HEK293 (cell line): ENCODE data around the gene NTN4.

Source experiments
- CTCF ChIA-PET: fragments of 350-600 bp; formaldehyde crosslinking; extraction: SDS; loops from one replicate; lab custom pipeline; 2021; ENCODE audit warnings: antibody characterized with exemption; lab: Yijun Ruan, JAX
- POLR2A ChIA-PET: fragments of 300-600 bp; formaldehyde crosslinking; extraction: SDS; loops from one replicate; lab custom pipeline; 2020; ENCODE audit warnings: antibody characterized with exemption, inconsistent platforms; lab: Yijun Ruan, JAX
- H3K27ac ChIP-seq: fragments of 200-500 bp; sonication (Bioruptor generic); 2 replicates; pipeline ENCODE4 v1.5.1; 2014; ENCODE audit warnings: low read depth, low read length, control low read depth, inconsistent platforms; ENCODE audit errors: extremely low read depth
- H3K36me3 ChIP-seq, 2 experiments: fragments of 200-500 bp in 1 of 2; sonication (Bioruptor generic) in 1 of 2; 1 replicate in 1 of 2; 2 replicates in 1 of 2; pipeline ENCODE4 v1.5.1; 2014 to 2017; ENCODE audit warnings: inconsistent platforms in 2 of 2, low read length in 2 of 2; ENCODE audit not compliant: control insufficient read depth in 2 of 2, insufficient read depth in 1 of 2
- H3K4me1 ChIP-seq: fragments of 200-500 bp; sonication (Bioruptor generic); 2 replicates; pipeline ENCODE4 v1.5.1; 2014; ENCODE audit warnings: mild to moderate bottlenecking, low read length, inconsistent platforms; ENCODE audit not compliant: control insufficient read depth, insufficient read depth
- H3K4me3 ChIP-seq: 2 replicates; pipeline ENCODE4 v1.5.1; 2011; ENCODE audit warnings: low read depth, mild to moderate bottlenecking, control low read depth, low read length, moderate library complexity
- H3K9me3 ChIP-seq: fragments of 200-500 bp; sonication (Bioruptor generic); 2 replicates; pipeline ENCODE4 v1.5.1; 2014; ENCODE audit warnings: low read depth, low read length, inconsistent platforms; ENCODE audit not compliant: control insufficient read depth, insufficient read depth
- EGR2 ChIP-seq: fragments of 450-650 bp; formaldehyde crosslinking; IDR thresholded peaks from 2 replicates; pipeline ENCODE4 v1.5.1; 2016; ENCODE audit warnings: low read depth, missing biosample characterization, missing genetic modification characterization
- HOXC10 ChIP-seq: sonication (generic); formaldehyde crosslinking; IDR thresholded peaks from 2 replicates; pipeline ENCODE4 v1.8.1; 2023; ENCODE audit warnings: mild to moderate bottlenecking, missing genetic modification reagents
- MYNN ChIP-seq: fragments of 450-650 bp; formaldehyde crosslinking; IDR thresholded peaks from 2 replicates; pipeline ENCODE4 v1.5.1; 2016; ENCODE audit warnings: missing biosample characterization, missing genetic modification characterization, borderline replicate concordance
- SP2 ChIP-seq: fragments of 450-650 bp; formaldehyde crosslinking; IDR thresholded peaks from 2 replicates; pipeline ENCODE4 v1.5.1; 2016; ENCODE audit warnings: missing biosample characterization, missing genetic modification characterization
- ZBTB20 ChIP-seq: fragments of 450-650 bp; formaldehyde crosslinking; IDR thresholded peaks from 2 replicates; pipeline ENCODE4 v1.5.1; 2016; ENCODE audit warnings: missing biosample characterization, missing genetic modification characterization
- ZBTB7A ChIP-seq: fragments of 450-650 bp; formaldehyde crosslinking; IDR thresholded peaks from 2 replicates; pipeline ENCODE4 v1.5.1; 2016; ENCODE audit warnings: low read depth, missing biosample characterization, missing genetic modification characterization
- ZFP37 ChIP-seq: fragments of 450-650 bp; formaldehyde crosslinking; IDR thresholded peaks from 2 replicates; pipeline ENCODE4 v1.5.1; 2016; ENCODE audit warnings: missing biosample characterization, missing genetic modification characterization
- ZNF114 ChIP-seq: fragments of 450-650 bp; formaldehyde crosslinking; IDR thresholded peaks from 2 replicates; pipeline ENCODE4 v1.5.0; 2017; ENCODE audit warnings: missing biosample characterization, missing genetic modification characterization
- ZNF169 ChIP-seq: fragments of 450-650 bp; formaldehyde crosslinking; IDR thresholded peaks from 2 replicates; pipeline ENCODE4 v1.5.1; 2016; ENCODE audit warnings: missing biosample characterization, missing genetic modification characterization
- ZNF214 ChIP-seq: fragments of 450-650 bp; formaldehyde crosslinking; IDR thresholded peaks from 2 replicates; pipeline ENCODE4 v1.5.1; 2017; ENCODE audit warnings: missing biosample characterization, mild to moderate bottlenecking, missing genetic modification characterization, borderline replicate concordance
- ZNF548 ChIP-seq: fragments of 450-650 bp; formaldehyde crosslinking; IDR thresholded peaks from 2 replicates; pipeline ENCODE4 v1.5.1; 2016; ENCODE audit warnings: missing biosample characterization, missing genetic modification characterization
- ZNF664 ChIP-seq: fragments of 450-650 bp; formaldehyde crosslinking; IDR thresholded peaks from 2 replicates; pipeline ENCODE4 v1.5.1; 2016; ENCODE audit warnings: missing biosample characterization, missing genetic modification characterization
- ZNF791 ChIP-seq: fragments of 450-650 bp; formaldehyde crosslinking; IDR thresholded peaks from 2 replicates; pipeline ENCODE4 v1.5.1; 2016; ENCODE audit warnings: missing biosample characterization, missing genetic modification characterization
- TF ChIP-seq, protein P1 (sequence below): fragments of 450-650 bp; formaldehyde crosslinking; IDR thresholded peaks from 2 replicates; pipeline ENCODE4 v1.5.1; 2016; ENCODE audit warnings: missing biosample characterization, missing genetic modification characterization
- TF ChIP-seq, protein P2 (sequence below): fragments of 450-650 bp; formaldehyde crosslinking; IDR thresholded peaks from 2 replicates; pipeline ENCODE4 v1.5.1; 2016; ENCODE audit warnings: missing biosample characterization, missing genetic modification characterization
- TF ChIP-seq, protein P3 (sequence below): fragments of 450-650 bp; formaldehyde crosslinking; IDR thresholded peaks from 2 replicates; pipeline ENCODE4 v1.5.1; 2016; ENCODE audit warnings: missing biosample characterization, missing genetic modification characterization
- TF ChIP-seq, protein P4 (sequence below): fragments of 450-650 bp; formaldehyde crosslinking; IDR thresholded peaks from 2 replicates; pipeline ENCODE4 v1.5.1; 2017; ENCODE audit warnings: missing biosample characterization, missing genetic modification characterization

The NTN4 gene

DNA sequence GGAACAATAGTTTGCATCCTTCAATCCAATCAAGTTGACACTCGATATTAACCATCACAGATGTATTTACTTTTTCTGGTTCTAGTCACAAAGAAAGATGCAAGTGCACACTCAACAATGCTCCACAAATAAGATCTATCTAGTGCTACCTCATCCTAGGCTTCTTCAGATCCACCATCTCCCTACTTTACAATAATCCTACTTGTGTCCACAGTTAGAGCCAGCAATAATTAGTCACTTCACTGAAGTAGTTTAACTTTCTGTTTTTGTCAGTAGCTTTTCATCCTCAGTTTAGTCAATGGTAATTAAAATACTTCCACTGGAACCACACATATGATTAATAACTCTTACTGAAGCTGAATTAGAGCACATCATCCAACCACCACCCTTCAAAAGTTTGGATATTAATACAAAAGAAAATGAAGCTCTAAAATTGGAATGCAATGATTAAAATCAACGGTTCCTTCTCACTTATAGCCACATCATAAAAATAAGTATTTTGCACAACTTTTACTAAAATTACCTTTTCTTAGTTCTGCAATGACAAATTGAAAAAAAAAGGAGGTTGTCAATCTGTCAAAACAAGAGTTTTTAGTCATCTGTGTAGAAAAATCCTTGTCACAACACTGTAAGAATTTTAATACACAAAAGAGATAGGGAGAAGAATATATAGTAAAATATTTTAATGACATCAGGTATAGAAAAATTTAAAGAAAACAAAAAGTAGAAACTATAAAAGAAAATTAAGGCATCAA is 39.9 kb upstream of the NTN4 start:
- Histone ChIP-seq H3K27ac (no peak overlapping the region), H3K4me1 (peaks cover 9% of the 10 kb centered on the region), H3K9me3 (no peaks in the 10 kb centered on the region), H3K36me3 (no peaks in the 10 kb centered on the region), H3K4me3 (no peak overlapping the region)
- POLR2A ChIA-PET, result no interaction called here
- TF ChIP-seq, protein P1, sequence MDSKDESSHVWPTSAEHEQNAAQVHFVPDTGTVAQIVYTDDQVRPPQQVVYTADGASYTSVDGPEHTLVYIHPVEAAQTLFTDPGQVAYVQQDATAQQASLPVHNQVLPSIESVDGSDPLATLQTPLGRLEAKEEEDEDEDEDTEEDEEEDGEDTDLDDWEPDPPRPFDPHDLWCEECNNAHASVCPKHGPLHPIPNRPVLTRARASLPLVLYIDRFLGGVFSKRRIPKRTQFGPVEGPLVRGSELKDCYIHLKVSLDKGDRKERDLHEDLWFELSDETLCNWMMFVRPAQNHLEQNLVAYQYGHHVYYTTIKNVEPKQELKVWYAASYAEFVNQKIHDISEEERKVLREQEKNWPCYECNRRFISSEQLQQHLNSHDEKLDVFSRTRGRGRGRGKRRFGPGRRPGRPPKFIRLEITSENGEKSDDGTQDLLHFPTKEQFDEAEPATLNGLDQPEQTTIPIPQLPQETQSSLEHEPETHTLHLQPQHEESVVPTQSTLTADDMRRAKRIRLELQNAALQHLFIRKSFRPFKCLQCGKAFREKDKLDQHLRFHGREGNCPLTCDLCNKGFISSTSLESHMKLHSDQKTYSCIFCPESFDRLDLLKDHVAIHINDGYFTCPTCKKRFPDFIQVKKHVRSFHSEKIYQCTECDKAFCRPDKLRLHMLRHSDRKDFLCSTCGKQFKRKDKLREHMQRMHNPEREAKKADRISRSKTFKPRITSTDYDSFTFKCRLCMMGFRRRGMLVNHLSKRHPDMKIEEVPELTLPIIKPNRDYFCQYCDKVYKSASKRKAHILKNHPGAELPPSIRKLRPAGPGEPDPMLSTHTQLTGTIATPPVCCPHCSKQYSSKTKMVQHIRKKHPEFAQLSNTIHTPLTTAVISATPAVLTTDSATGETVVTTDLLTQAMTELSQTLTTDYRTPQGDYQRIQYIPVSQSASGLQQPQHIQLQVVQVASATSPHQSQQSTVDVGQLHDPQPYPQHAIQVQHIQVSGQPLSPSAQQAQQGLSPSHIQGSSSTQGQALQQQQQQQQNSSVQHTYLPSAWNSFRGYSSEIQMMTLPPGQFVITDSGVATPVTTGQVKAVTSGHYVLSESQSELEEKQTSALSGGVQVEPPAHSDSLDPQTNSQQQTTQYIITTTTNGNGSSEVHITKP (tag by site-specific recombination), result no peak
- TF ChIP-seq, protein P2, sequence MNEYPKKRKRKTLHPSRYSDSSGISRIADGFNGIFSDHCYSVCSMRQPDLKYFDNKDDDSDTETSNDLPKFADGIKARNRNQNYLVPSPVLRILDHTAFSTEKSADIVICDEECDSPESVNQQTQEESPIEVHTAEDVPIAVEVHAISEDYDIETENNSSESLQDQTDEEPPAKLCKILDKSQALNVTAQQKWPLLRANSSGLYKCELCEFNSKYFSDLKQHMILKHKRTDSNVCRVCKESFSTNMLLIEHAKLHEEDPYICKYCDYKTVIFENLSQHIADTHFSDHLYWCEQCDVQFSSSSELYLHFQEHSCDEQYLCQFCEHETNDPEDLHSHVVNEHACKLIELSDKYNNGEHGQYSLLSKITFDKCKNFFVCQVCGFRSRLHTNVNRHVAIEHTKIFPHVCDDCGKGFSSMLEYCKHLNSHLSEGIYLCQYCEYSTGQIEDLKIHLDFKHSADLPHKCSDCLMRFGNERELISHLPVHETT, result no peak
- no peak for TF ChIP-seq EGR2 (tag by site-specific recombination)
- no peak for TF ChIP-seq MYNN
- TF ChIP-seq ZNF791 (tag by site-specific recombination), result no peak
- TF ChIP-seq HOXC10 (CRISPR knock-in tag), result no peak
- no peak; the same call in 1 of the 2 replicates for TF ChIP-seq SP2
- TF ChIP-seq ZNF214 (tag by site-specific recombination), result no peak
- no peak for TF ChIP-seq ZBTB20 (tag by site-specific recombination)
- no peak for TF ChIP-seq ZBTB7A (tag by site-specific recombination)
- TF ChIP-seq ZNF548 (tag by site-specific recombination), result no peak
- TF ChIP-seq ZNF664 (tag by site-specific recombination), result no peak
- TF ChIP-seq ZNF169 (tag by site-specific recombination), result no peak
- CTCF ChIA-PET, result interaction anchor here (0.6 to 1.5 kb wide), 2 partner anchors 10 to 355 kb away, joined by 3 to 4 read pairs; no protein-coding TSS in a partner anchor

DNA sequence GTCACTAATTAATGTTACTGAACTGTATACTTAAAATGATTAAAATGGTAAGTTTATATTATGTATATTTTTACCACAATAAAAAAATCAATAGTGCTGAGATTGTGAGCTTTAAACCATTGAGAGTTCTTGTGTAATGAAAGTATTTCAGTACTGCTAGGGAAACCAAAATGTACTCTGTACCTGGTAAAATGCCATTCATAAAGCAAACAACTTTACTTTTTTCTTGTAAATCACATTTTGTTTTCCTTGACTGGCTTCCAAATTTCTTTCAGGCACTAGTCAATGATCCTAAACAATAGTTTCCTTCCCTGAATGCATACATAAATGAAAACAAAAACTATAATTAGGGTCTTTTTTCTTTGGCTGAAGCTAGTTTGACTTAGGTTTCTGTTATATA is 38.8 kb upstream of the NTN4 start:
- Histone ChIP-seq H3K27ac (no peak overlapping the region), H3K9me3 (no peaks in the 10 kb centered on the region), H3K4me1 (peaks cover 9% of the 10 kb centered on the region), H3K36me3 (no peaks in the 10 kb centered on the region), H3K4me3 (no peak overlapping the region)
- POLR2A ChIA-PET, result no interaction called here
- TF ChIP-seq, protein P3, sequence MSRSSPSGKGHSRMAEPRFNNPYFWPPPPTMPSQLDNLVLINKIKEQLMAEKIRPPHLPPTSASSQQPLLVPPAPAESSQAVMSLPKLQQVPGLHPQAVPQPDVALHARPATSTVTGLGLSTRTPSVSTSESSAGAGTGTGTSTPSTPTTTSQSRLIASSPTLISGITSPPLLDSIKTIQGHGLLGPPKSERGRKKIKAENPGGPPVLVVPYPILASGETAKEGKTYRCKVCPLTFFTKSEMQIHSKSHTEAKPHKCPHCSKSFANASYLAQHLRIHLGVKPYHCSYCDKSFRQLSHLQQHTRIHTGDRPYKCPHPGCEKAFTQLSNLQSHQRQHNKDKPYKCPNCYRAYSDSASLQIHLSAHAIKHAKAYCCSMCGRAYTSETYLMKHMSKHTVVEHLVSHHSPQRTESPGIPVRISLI (tag by site-specific recombination), result no peak
- TF ChIP-seq MYNN, result no peak
- TF ChIP-seq, protein P4, sequence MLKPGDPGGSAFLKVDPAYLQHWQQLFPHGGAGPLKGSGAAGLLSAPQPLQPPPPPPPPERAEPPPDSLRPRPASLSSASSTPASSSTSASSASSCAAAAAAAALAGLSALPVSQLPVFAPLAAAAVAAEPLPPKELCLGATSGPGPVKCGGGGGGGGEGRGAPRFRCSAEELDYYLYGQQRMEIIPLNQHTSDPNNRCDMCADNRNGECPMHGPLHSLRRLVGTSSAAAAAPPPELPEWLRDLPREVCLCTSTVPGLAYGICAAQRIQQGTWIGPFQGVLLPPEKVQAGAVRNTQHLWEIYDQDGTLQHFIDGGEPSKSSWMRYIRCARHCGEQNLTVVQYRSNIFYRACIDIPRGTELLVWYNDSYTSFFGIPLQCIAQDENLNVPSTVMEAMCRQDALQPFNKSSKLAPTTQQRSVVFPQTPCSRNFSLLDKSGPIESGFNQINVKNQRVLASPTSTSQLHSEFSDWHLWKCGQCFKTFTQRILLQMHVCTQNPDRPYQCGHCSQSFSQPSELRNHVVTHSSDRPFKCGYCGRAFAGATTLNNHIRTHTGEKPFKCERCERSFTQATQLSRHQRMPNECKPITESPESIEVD (tag by site-specific recombination), result peak; percentile 70
- TF ChIP-seq ZNF114, result no peak
- no peak for TF ChIP-seq ZFP37 (tag by site-specific recombination)
- CTCF ChIA-PET, result no interaction called here
